Stimulated activated CD4-positive, alpha-beta T cell treated with anti-CD3 and anti-CD28 coated beads, Interleukin-4, amount 100 ng/mL, for 1 hour (primary cell): ENCODE data around the gene CEACAM3.

Experiments
- DNase-seq: peaks from one replicate; pipeline ENCODE4 v3.0.0-alpha.2; 2020

Gene CEACAM3

GRCh38 chr19:41847351-41848105, 51.1 kb downstream of the CEACAM3 start:
- DNase-seq: no peak

- no peak for DNase-seq
Observed at GRCh38 chr19:41848666-41849065, 52.3 kb downstream of the CEACAM3 start.

- DNase-seq: no peak
Observed at GRCh38 chr19:41849067-41849466, 52.7 kb downstream of the CEACAM3 start.

- no peak for DNase-seq
Observed at GRCh38 chr19:41850381-41850780, 54.0 kb downstream of the CEACAM3 start.

GRCh38 chr19:41851456-41851855, 55.1 kb downstream of the CEACAM3 start:
- no peak for DNase-seq

GRCh38 chr19:41853344-41853743, 57.0 kb downstream of the CEACAM3 start:
- no peak for DNase-seq

GRCh38 chr19:41853768-41854167, 57.4 kb downstream of the CEACAM3 start:
- no peak for DNase-seq

GRCh38 chr19:41859213-41859617, 62.8 kb downstream of the CEACAM3 start:
- DNase-seq: no peak

GRCh38 chr19:41859618-41860418, 63.4 kb downstream of the CEACAM3 start, which contains the start of gene RPS19:
RPS19 (plus strand) TSS chr19:41860255; CDS start chr19:41860775, 520 bp downstream.
- DNase-seq: peak; percentile 98

- DNase-seq: peak; percentile 56
Observed at GRCh38 chr19:41860419-41861115, 64.2 kb downstream of the CEACAM3 start.
